Cardiac fibroblast (primary cell): ENCODE measurements around the gene ZDHHC11.

Source experiments
- DNase-seq, 2 donors: peaks; one replicate each; pipeline versions ENCODE4 v3.0.0 to v3.0.0-alpha.2; 2010; ENCODE audit warnings: low read depth in 2 of 2
- H3K4me3 ChIP-seq, 2 donors: replicated peaks in 1 of 2; 1 replicate in 1 of 2; 2 replicates in 1 of 2; pipeline ENCODE4 v1.5.1; 2011; ENCODE audit warnings: low read depth in 2 of 2, low read length in 2 of 2, mild to moderate bottlenecking in 2 of 2, moderate library complexity in 1 of 2
- CTCF ChIP-seq: IDR thresholded peaks from one replicate; pipeline ENCODE4 v1.5.1; 2011; ENCODE audit warnings: low read depth, mild to moderate bottlenecking, low read length, inconsistent platforms

ZDHHC11 gene

GRCh38 chr5:870956-871355 is 20.2 kb upstream of the ZDHHC11 start:
- no peak overlapping the region for H3K4me3 ChIP-seq
- no peak for DNase-seq
- no peak for TF ChIP-seq CTCF

- DNase-seq, result no peak
- H3K4me3 ChIP-seq, result no peak overlapping the region
- TF ChIP-seq CTCF, result no peak
Measured at GRCh38 chr5:868428-869135, 17.8 kb upstream of the ZDHHC11 start.

GRCh38 chr5:867300-867870 is 16.6 kb upstream of the ZDHHC11 start:
- no peak for DNase-seq
- TF ChIP-seq CTCF, result no peak
- no peak overlapping the region for H3K4me3 ChIP-seq

- no peak for TF ChIP-seq CTCF
Measured at GRCh38 chr5:865771-866170, 15.0 kb upstream of the ZDHHC11 start.

GRCh38 chr5:865168-865521 is 14.4 kb upstream of the ZDHHC11 start:
- TF ChIP-seq CTCF, result no peak
- no peak overlapping the region for H3K4me3 ChIP-seq
- no peak for DNase-seq

More at GRCh38 chr5:865771-866170, 15.0 kb upstream of the ZDHHC11 start:
- no peak for DNase-seq
- no peak overlapping the region for H3K4me3 ChIP-seq

- H3K4me3 ChIP-seq, result no peak overlapping the region
- TF ChIP-seq CTCF, result no peak
- DNase-seq, result no peak
Measured at GRCh38 chr5:864492-865167, 13.8 kb upstream of the ZDHHC11 start.
